Ovary (tissue), 3 donors: Measurements from ENCODE around the gene KAZALD1.

Experiments
- CTCF ChIP-seq, 3 donors: fragments of 450-650 bp in 2 of 3; fragments of 200-600 bp in 1 of 3; IDR thresholded peaks; one replicate each; pipeline versions ENCODE4 v1.5.1 to v1.8.0; 2016 to 2022; ENCODE audit warnings: antibody characterized with exemption in 3 of 3, mild to moderate bottlenecking in 1 of 3
- POLR2A ChIP-seq: fragments of 450-650 bp; IDR thresholded peaks from one replicate; pipeline ENCODE4 v1.6.1; 2017; ENCODE audit warnings: antibody characterized with exemption, mild to moderate bottlenecking, moderate library complexity
- donor health status: DM: no; HTN: no; CAD: no.

GRCh38 chr10:101072923-101073322, 11.1 kb downstream of the KAZALD1 start:
- TF ChIP-seq POLR2A (no peak), CTCF (IDR thresholded peaks at IDR 0.05) (no peak)
